Mucosa of stomach (tissue), 1 donor: ENCODE measurements around the gene PKDCC.
"Not testable (repeated sequence)": the region's sequence is repeated elsewhere in the genome, so short reads cannot be mapped to it uniquely, and the experiment has no call there.

Experiments
- H3K27me3 ChIP-seq: one replicate; pipeline ENCODE4 v1.7.0; 2013; ENCODE audit warnings: mild to moderate bottlenecking, low read length; ENCODE audit not compliant: control insufficient read depth, insufficient read depth
- H3K36me3 ChIP-seq: one replicate; pipeline ENCODE4 v1.7.0; 2013; ENCODE audit warnings: low read length; ENCODE audit not compliant: control insufficient read depth, insufficient read depth
- H3K4me1 ChIP-seq: one replicate; pipeline ENCODE4 v1.7.0; 2013; ENCODE audit warnings: mild to moderate bottlenecking, low read length; ENCODE audit not compliant: control insufficient read depth, insufficient read depth
- H3K4me3 ChIP-seq: one replicate; pipeline ENCODE4 v1.7.0; 2013; ENCODE audit warnings: low read length
- H3K9ac ChIP-seq: one replicate; pipeline ENCODE4 v1.7.0; 2013; ENCODE audit warnings: mild to moderate bottlenecking, low read length, moderate library complexity
- H3K9me3 ChIP-seq: one replicate; pipeline ENCODE4 v1.7.0; 2013; ENCODE audit warnings: mild to moderate bottlenecking, low read length, moderate library complexity; ENCODE audit not compliant: control insufficient read depth
- donor health status: Pancreatic carcinoma.

PKDCC gene

GRCh38 chr2:42032745-42033144, 15.1 kb upstream of the PKDCC start:
- no peak overlapping the region for H3K9ac ChIP-seq
- no peaks in the 10 kb centered on the region for H3K27me3 ChIP-seq
- no peaks in the 10 kb centered on the region for H3K9me3 ChIP-seq
- H3K36me3 ChIP-seq: no peaks in the 10 kb centered on the region
- H3K4me1 ChIP-seq: peaks cover 5% of the 10 kb centered on the region
- H3K4me3 ChIP-seq: no peak overlapping the region

GRCh38 chr2:42034096-42034495, 13.7 kb upstream of the PKDCC start:
- not testable (repeated sequence) for H3K27me3 ChIP-seq, H3K36me3 ChIP-seq, H3K4me3 ChIP-seq, H3K9me3 ChIP-seq, H3K4me1 ChIP-seq, H3K9ac ChIP-seq

GRCh38 chr2:42035241-42035640, 12.6 kb upstream of the PKDCC start:
- Histone ChIP-seq H3K4me3 (no peak overlapping the region), H3K4me1 (peaks cover 5% of the 10 kb centered on the region), H3K36me3 (no peaks in the 10 kb centered on the region), H3K9ac (no peak overlapping the region), H3K9me3 (no peaks in the 10 kb centered on the region), H3K27me3 (no peaks in the 10 kb centered on the region)

- no peaks in the 10 kb centered on the region for H3K36me3 ChIP-seq
- H3K9ac ChIP-seq: no peak overlapping the region
- H3K4me3 ChIP-seq: no peak overlapping the region
- no peaks in the 10 kb centered on the region for H3K9me3 ChIP-seq
- H3K27me3 ChIP-seq: no peaks in the 10 kb centered on the region
- peaks cover 5% of the 10 kb centered on the region for H3K4me1 ChIP-seq
Measured at GRCh38 chr2:42036413-42036812, 11.4 kb upstream of the PKDCC start.

- no peaks in the 10 kb centered on the region for H3K27me3 ChIP-seq
- no peak overlapping the region for H3K9ac ChIP-seq
- no peaks in the 10 kb centered on the region for H3K36me3 ChIP-seq
- H3K9me3 ChIP-seq: no peaks in the 10 kb centered on the region
- no peak overlapping the region for H3K4me3 ChIP-seq
- H3K4me1 ChIP-seq: peaks cover 5% of the 10 kb centered on the region
Measured at GRCh38 chr2:42036940-42037339, 10.9 kb upstream of the PKDCC start.

- no peaks in the 10 kb centered on the region for H3K9me3 ChIP-seq
- no peak overlapping the region for H3K4me3 ChIP-seq
- H3K27me3 ChIP-seq: no peaks in the 10 kb centered on the region
- no peak overlapping the region for H3K9ac ChIP-seq
- no peaks in the 10 kb centered on the region for H3K36me3 ChIP-seq
- H3K4me1 ChIP-seq: peaks cover 5% of the 10 kb centered on the region
Measured at GRCh38 chr2:42040643-42041278, 7.1 kb upstream of the PKDCC start.

- H3K9me3 ChIP-seq: no peaks in the 10 kb centered on the region
- no peak overlapping the region for H3K4me3 ChIP-seq
- H3K36me3 ChIP-seq: no peaks in the 10 kb centered on the region
- no peaks in the 10 kb centered on the region for H3K27me3 ChIP-seq
- peaks cover under 1% of the 10 kb centered on the region for H3K4me1 ChIP-seq
- H3K9ac ChIP-seq: no peak overlapping the region
Measured at GRCh38 chr2:42041377-42042127, 6.3 kb upstream of the PKDCC start.

- Histone ChIP-seq H3K4me3 (no peak overlapping the region), H3K27me3 (peaks cover 7% of the 10 kb centered on the region), H3K9me3 (no peaks in the 10 kb centered on the region), H3K4me1 (peaks cover 8% of the 10 kb centered on the region), H3K9ac (no peak overlapping the region), H3K36me3 (no peaks in the 10 kb centered on the region)
Measured at GRCh38 chr2:42042631-42043355, 5.0 kb upstream of the PKDCC start.

GRCh38 chr2:42043789-42044394, 3.9 kb upstream of the PKDCC start:
- H3K4me1 ChIP-seq: peaks cover 10% of the 10 kb centered on the region
- H3K9ac ChIP-seq: no peak overlapping the region
- H3K36me3 ChIP-seq: no peaks in the 10 kb centered on the region
- no peaks in the 10 kb centered on the region for H3K9me3 ChIP-seq
- no peak overlapping the region for H3K4me3 ChIP-seq
- H3K27me3 ChIP-seq: peaks cover 7% of the 10 kb centered on the region

- Histone ChIP-seq H3K9me3 (no peaks in the 10 kb centered on the region), H3K9ac (no peak overlapping the region), H3K27me3 (peaks cover 7% of the 10 kb centered on the region), H3K4me3 (no peak overlapping the region), H3K4me1 (peaks cover 20% of the 10 kb centered on the region), H3K36me3 (no peaks in the 10 kb centered on the region)
Measured at GRCh38 chr2:42044939-42045338, 2.9 kb upstream of the PKDCC start.

- H3K36me3 ChIP-seq: no peaks in the 10 kb centered on the region
- peaks cover 24% of the 10 kb centered on the region for H3K4me1 ChIP-seq
- H3K4me3 ChIP-seq: no peak overlapping the region
- H3K9me3 ChIP-seq: no peaks in the 10 kb centered on the region
- no peak overlapping the region for H3K9ac ChIP-seq
- H3K27me3 ChIP-seq: peaks cover 7% of the 10 kb centered on the region
Measured at GRCh38 chr2:42045352-42045751, 2.5 kb upstream of the PKDCC start.
